Measurements from ENCODE around the gene PRAF2. TPM values are rescaled to one million over a fixed set of nuclear protein-coding genes. Genes with fewer than 3 reads are reported as not detected.
A peak's percentile ranks its signal among the peaks of the same experiment; 100 is the strongest.

Gene PRAF2
- total RNA-seq: 7.1 and 7.4 TPM in 2 replicates
- polyA plus RNA-seq (2012): 69.0 TPM

- DNase-seq (ENCODE audit: low read depth): peak; percentile 90
Observed at GRCh38 chrX:49073601-49074575, at the start of gene PRAF2. Gene PRAF2, minus strand, starts transcription at chrX:49074002. Its CDS starts 15 bp downstream, at chrX:49073987.

- no peak for DNase-seq (ENCODE audit: low read depth)
Observed at GRCh38 chrX:49122499-49122898, 48.7 kb upstream of the PRAF2 start.

GRCh38 chrX:49120091-49120490, 46.3 kb upstream of the PRAF2 start:
- no peak for DNase-seq (ENCODE audit: low read depth)

- no peak for DNase-seq (ENCODE audit: low read depth)
Observed at GRCh38 chrX:49117581-49117980, 43.8 kb upstream of the PRAF2 start.

- no peak for DNase-seq (ENCODE audit: low read depth)
Observed at GRCh38 chrX:49116716-49117115, 42.9 kb upstream of the PRAF2 start.

GRCh38 chrX:49116076-49116475, 42.3 kb upstream of the PRAF2 start:
- no peak for DNase-seq (ENCODE audit: low read depth)

- no peak for DNase-seq (ENCODE audit: low read depth)
Observed at GRCh38 chrX:49111791-49112190, 38.0 kb upstream of the PRAF2 start.

- DNase-seq (ENCODE audit: low read depth): no peak
Observed at GRCh38 chrX:49110417-49110816, 36.6 kb upstream of the PRAF2 start.

GRCh38 chrX:49108641-49109040, 34.8 kb upstream of the PRAF2 start:
- no peak for DNase-seq (ENCODE audit: low read depth)

GRCh38 chrX:49106930-49107329, 33.1 kb upstream of the PRAF2 start:
- peak; percentile 38 for DNase-seq (ENCODE audit: low read depth)

GRCh38 chrX:49106296-49106695, 32.5 kb upstream of the PRAF2 start:
- no peak for DNase-seq (ENCODE audit: low read depth)

GRCh38 chrX:49103637-49104036, 29.8 kb upstream of the PRAF2 start:
- DNase-seq (ENCODE audit: low read depth): no peak

- no peak for DNase-seq (ENCODE audit: low read depth)
Observed at GRCh38 chrX:49102190-49102589, 28.4 kb upstream of the PRAF2 start.

GRCh38 chrX:49101629-49101984, 27.8 kb upstream of the PRAF2 start:
- DNase-seq (ENCODE audit: low read depth): no peak

- DNase-seq (ENCODE audit: low read depth): peak; percentile 92
Observed at GRCh38 chrX:49100704-49101628, 27.2 kb upstream of the PRAF2 start.

- DNase-seq (ENCODE audit: low read depth): no peak
Observed at GRCh38 chrX:49096419-49096818, 22.6 kb upstream of the PRAF2 start.

- DNase-seq (ENCODE audit: low read depth): no peak
Observed at GRCh38 chrX:49089553-49089952, 15.8 kb upstream of the PRAF2 start.

GRCh38 chrX:49082271-49082871, 8.6 kb upstream of the PRAF2 start:
- DNase-seq (ENCODE audit: low read depth): no peak

- DNase-seq (ENCODE audit: low read depth): peak; percentile 73
Observed at GRCh38 chrX:49079489-49080428, 6.0 kb upstream of the PRAF2 start, which contains the start of gene WDR45. Gene WDR45, minus strand, starts transcription at chrX:49079887. Its CDS starts 1,792 bp downstream, at chrX:49078095.

- DNase-seq (ENCODE audit: low read depth): no peak
Observed at GRCh38 chrX:49077941-49078340, 4.1 kb upstream of the PRAF2 start.

All from myocyte (in vitro differentiated cells).